Hippocampal formation (tissue), 2 donors: ENCODE results near the gene NME5.
"Not testable (repeated sequence)": the region's sequence is repeated elsewhere in the genome, so short reads cannot be mapped to it uniquely, and the experiment has no call there.

Experiments
- DNase-seq, 2 donors: peaks; one replicate each; lab custom pipeline; 2025; lab: John Stamatoyannopoulos, UW

The NME5 gene

DNA sequence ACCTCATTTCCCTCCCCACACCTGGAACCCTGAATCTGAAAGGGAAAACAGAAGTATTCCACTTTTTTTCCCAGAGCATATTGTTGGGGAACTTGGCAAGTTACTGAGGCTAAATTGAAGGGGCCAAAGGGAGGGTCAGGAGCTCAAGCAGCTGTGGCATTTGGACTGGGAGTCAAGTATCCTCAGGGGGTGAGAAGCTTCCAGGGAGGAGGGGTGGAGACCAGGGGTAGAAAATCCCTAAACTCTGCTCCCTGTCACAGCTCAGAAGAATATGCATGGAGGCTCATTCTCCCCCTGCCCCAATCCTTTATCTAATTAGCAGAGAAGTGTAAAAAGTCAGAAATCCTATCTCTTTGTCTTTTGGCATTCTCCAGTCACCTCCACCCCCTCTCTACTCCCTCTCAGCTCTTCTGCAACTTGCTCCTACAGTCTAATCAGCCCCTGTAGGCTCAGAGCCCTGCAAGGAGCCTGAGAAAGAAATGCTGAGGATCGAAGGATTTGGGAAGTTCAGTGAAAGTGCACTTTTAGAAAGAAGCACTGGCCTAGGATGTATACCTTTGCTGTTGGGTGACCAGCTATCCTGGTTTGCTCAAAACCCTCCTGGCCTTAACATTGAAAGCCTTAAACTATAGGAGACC, 61.1 kb downstream of the NME5 start:
- DNase-seq = no peak

DNA sequence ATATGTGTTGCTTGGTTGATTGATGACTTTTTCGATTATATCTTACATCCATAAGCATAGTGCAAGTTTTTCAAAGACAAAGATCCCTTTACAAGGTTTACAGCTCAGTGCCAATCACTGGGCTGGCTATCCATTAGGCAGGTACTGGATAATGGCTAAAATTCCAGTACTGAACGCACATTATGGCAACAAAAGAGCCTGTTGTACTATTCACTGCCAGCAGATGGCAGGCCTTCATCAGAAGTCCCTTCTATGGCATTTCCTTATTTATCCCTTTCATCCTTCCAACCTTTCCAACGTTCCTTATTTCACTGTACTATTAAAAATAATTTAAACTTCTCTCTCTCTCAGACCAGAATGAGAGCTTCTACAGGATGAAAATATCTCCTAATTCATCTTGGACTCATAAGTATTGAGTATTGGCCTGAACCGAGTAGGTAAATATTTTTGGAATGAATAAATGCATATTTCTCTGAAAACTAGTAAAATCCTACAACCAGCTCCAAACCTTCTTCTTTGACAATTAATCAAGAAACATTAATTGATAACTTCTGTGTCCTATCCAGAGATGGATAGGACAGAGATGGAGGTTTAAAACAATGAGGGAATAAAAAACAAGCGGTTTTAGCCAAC, 62.0 kb downstream of the NME5 start:
- peak; percentile 22 to 70 for DNase-seq

DNA sequence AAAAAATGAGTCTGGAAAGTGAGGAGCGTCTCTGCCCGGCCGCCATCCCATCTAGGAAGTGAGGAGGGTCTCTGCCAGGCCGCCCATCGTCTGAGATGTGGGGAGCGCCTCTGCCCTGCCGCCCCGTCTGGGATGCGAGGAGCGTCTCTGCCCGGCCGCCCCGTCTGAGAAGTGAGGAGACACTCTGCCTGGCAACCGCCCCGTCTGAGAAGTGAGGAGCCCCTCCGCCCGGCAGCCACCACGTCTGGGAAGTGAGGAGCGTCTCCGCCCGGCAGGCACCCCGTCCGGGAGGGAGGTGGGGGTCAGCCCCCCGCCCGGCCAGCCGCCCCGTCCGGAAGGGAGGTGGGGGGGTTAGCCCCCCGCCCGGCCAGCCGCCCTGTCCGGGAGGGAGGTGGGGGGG, 69.2 kb downstream of the NME5 start:
- not testable (repeated sequence) for DNase-seq

DNA sequence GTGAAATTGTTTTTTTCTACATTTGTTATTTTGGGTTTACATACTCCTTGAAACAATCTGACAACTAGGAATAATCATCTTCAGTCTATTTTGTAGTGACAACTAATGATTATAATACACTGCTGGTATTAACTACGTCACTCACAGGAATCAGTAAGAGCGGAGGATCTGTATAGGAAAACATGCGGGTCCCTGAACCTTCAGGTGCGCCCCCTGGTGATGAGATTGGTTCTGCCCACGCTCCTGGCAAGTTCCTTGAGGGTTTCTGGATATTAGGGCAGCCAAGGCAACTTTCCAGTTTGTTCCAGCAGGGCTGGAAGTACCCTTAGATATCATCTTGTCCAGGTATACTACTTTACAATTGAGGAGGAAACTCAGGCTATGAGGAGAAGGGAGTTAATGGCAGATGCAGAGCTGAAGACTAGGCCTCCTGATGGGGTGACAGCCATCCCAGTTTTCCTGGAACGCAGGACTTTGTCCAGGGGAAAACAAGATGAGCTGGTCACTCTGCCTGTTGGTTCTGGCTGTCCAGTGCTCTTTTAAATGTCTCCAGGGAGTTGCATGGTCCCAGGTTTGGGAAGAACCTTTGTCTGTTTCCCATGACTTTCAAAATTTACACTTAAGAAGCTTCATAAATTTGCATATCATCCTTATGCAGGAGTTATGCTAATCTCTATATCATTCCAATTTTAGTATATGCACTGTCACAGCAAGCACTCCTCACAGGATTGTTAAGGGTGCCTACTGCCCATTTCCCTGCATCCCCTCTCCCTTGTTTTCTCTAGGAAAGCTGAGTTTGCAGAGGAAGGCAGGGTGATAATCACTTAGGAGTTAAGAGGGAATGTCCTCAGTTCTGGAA, 70.3 kb downstream of the NME5 start:
- DNase-seq = peak; percentile 21 to 65

DNA sequence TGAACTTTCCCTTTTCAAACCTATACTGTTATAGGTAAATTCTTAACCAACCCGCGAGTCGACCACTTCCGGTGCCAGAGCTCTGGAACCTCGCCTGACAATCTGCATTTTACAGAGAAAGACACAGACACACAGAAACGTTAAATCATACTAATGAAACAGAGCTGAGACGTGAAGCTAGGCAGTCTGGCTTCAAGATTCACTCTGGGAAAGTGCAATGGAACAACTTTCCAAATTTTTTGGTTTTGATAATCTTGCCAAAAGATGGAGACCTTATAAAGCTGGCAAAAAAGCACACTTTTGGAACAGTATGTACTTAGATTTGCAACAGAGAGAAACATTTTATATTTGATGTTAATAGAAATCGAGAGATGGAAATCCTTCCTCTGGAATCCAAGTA, 71.3 kb downstream of the NME5 start:
- no peak for DNase-seq
